ENCODE data around the gene ATXN7L3. TPM values are rescaled to one million over a fixed set of nuclear protein-coding genes. Genes with fewer than 3 reads are reported as not detected.
A peak's percentile ranks its signal among the peaks of the same experiment; 100 is the strongest.

The ATXN7L3 gene
- total RNA-seq, 3 donors from 2014 or later = 34.7 to 45.8 (median 38.3) TPM

- no peak for DNase-seq (ENCODE audit: low spot score in 2 of 2)
- Histone ChIP-seq H3K27me3 (no peaks in the 10 kb centered on the region), H3K4me1 (peaks cover 0 to 10% of the 10 kb centered on the region in 2 donors), H3K36me3 (no peaks in the 10 kb centered on the region), H3K27ac (peak overlapping the region; percentile 97 to 99), H3K9me3 (no peaks in the 10 kb centered on the region), H3K4me3 (peak overlapping the region; percentile 82 to 93 (median 84))
- intact Hi-C loops (cut with DNase I; ENCODE audit: low total_unique reads) = no loop called here
- TF ChIP-seq CTCF (IDR thresholded peaks at IDR 0.05) (no peak), POLR2A (IDR thresholded peaks at IDR 0.05) (no peak), POLR2AphosphoS5 (IDR thresholded peaks at IDR 0.05) (no peak)
These were observed 12.4 kb downstream of the ATXN7L3 start for GRCh38 chr17:44187131-44187899.

- Histone ChIP-seq H3K27me3 (no peaks in the 10 kb centered on the region), H3K27ac (peak within 1 kb of the TSS; percentile 97 to 99), H3K4me1 (peaks cover 0 to 10% of the 10 kb centered on the region in 2 donors), H3K36me3 (no peaks in the 10 kb centered on the region), H3K4me3 (peak within 1 kb of the TSS; percentile 82 to 93 (median 84)), H3K9me3 (no peaks in the 10 kb centered on the region)
- peak; percentile 99 for DNase-seq (ENCODE audit: low spot score in 2 of 2)
- intact Hi-C loops (cut with DNase I; ENCODE audit: low total_unique reads) = no loop called here
- TF ChIP-seq POLR2AphosphoS5 (IDR thresholded peaks at IDR 0.05) (peak; percentile 54 to 83 (median 72)), POLR2A (IDR thresholded peaks at IDR 0.05) (peak; percentile 14), CTCF (IDR thresholded peaks at IDR 0.05) (no peak)
These were observed 13.2 kb downstream of the ATXN7L3 start, which contains the start of gene TMUB2 for GRCh38 chr17:44186307-44187130. TSS of gene TMUB2 (plus strand) at chr17:44186972. CDS start at chr17:44187709, 737 bp downstream.

- intact Hi-C loops (cut with DNase I; ENCODE audit: low total_unique reads) = no loop called here
- no peaks in the 10 kb centered on the region for H3K27me3 ChIP-seq
- no peaks in the 10 kb centered on the region for H3K36me3 ChIP-seq
- H3K9me3 ChIP-seq = no peaks in the 10 kb centered on the region
- DNase-seq (ENCODE audit: low spot score in 2 of 2) = no peak
- H3K4me3 ChIP-seq = no peak overlapping the region
- H3K4me1 ChIP-seq = peaks cover 0 to 10% of the 10 kb centered on the region in 2 donors
- TF ChIP-seq CTCF (IDR thresholded peaks at IDR 0.05) = no peak
- TF ChIP-seq POLR2AphosphoS5 (IDR thresholded peaks at IDR 0.05) = no peak
- no peak for TF ChIP-seq POLR2A (IDR thresholded peaks at IDR 0.05)
- no peak overlapping the region for H3K27ac ChIP-seq
These were observed 15.4 kb downstream of the ATXN7L3 start for GRCh38 chr17:44184212-44184810.

- Histone ChIP-seq H3K36me3 (no peaks in the 10 kb centered on the region), H3K4me3 (no peak overlapping the region), H3K27ac (no peak overlapping the region), H3K9me3 (no peaks in the 10 kb centered on the region), H3K4me1 (peaks cover 0 to 10% of the 10 kb centered on the region in 2 donors), H3K27me3 (no peaks in the 10 kb centered on the region)
- intact Hi-C loops (cut with DNase I; ENCODE audit: low total_unique reads) = no loop called here
- TF ChIP-seq POLR2A (IDR thresholded peaks at IDR 0.05) (no peak), CTCF (IDR thresholded peaks at IDR 0.05) (no peak), POLR2AphosphoS5 (IDR thresholded peaks at IDR 0.05) (no peak)
- DNase-seq (ENCODE audit: low spot score in 2 of 2) = no peak
These were observed 16.7 kb downstream of the ATXN7L3 start for GRCh38 chr17:44183024-44183423.
